SK-N-SH (cell line): ENCODE results near the gene ARPC5L. TPM values are rescaled to one million over a fixed set of nuclear protein-coding genes. Genes with fewer than 3 reads are reported as not detected.

Experiments used
- CTCF ChIA-PET: fragments of 300-600, 350-600 bp; formaldehyde crosslinking; extraction: SDS; loops from one replicate; lab custom pipeline; 2021; lab: Yijun Ruan, JAX
- POLR2A ChIA-PET: fragments of 350-600 bp; sonication (Branson Sonifier 250); formaldehyde crosslinking; extraction: SDS; loops from one replicate; lab custom pipeline; 2020; ENCODE audit warnings: antibody characterized with exemption, inconsistent platforms; lab: Yijun Ruan, JAX
- DNase-seq: peaks from one replicate; pipeline ENCODE4 v3.0.0; 2012
- H2AFZ ChIP-seq: fragments of 200-600 bp; sonication (generic); 2 replicates; pipeline ENCODE4 v1.8.1; 2016; ENCODE audit warnings: antibody characterized with exemption, mild to moderate bottlenecking, low read depth
- H3F3A ChIP-seq: fragments of 200-600 bp; sonication (generic); replicated peaks from 2 replicates; pipeline ENCODE3; 2016; ENCODE audit warnings: antibody characterized with exemption, mild to moderate bottlenecking; ENCODE audit not compliant: insufficient read depth
- H3K27ac ChIP-seq, 2 experiments: fragments of 200-500 bp in 1 of 2; fragments of 200-600 bp in 1 of 2; sonication (Bioruptor generic) in 1 of 2; sonication (generic), shearing (Covaris generic) in 1 of 2; 2 replicates each; pipeline versions ENCODE4 v1.5.1 to v1.6.1; 2014 to 2016; ENCODE audit warnings: low read depth in 2 of 2, inconsistent platforms in 1 of 2, low read length in 1 of 2, mild to moderate bottlenecking in 1 of 2, mixed read lengths in 1 of 2
- H3K27me3 ChIP-seq: fragments of 200-600 bp; sonication (generic), shearing (Covaris generic); 2 replicates; pipeline ENCODE4 v1.6.1; 2016; ENCODE audit warnings: mixed run types; ENCODE audit not compliant: insufficient read depth
- H3K36me3 ChIP-seq, 2 experiments: fragments of 200-500 bp in 1 of 2; fragments of 200-600 bp in 1 of 2; sonication (Bioruptor generic) in 1 of 2; sonication (generic) in 1 of 2; replicated peaks in 1 of 2; 2 replicates each; pipeline versions ENCODE3 to v1.5.1; 2014 to 2016; ENCODE audit warnings: low read length in 1 of 2, mild to moderate bottlenecking in 1 of 2; ENCODE audit not compliant: insufficient read depth in 2 of 2, control insufficient read depth in 1 of 2
- H3K4me1 ChIP-seq, 2 experiments: fragments of 200-500 bp in 1 of 2; fragments of 200-600 bp in 1 of 2; sonication (Bioruptor generic) in 1 of 2; sonication (generic), shearing (Covaris generic) in 1 of 2; 2 replicates each; pipeline versions ENCODE4 v1.5.1 to v1.6.1; 2014 to 2016; ENCODE audit warnings: low read depth in 1 of 2, low read length in 1 of 2, mixed run types in 1 of 2; ENCODE audit not compliant: insufficient read depth in 2 of 2, control insufficient read depth in 1 of 2
- H3K4me2 ChIP-seq: fragments of 200-600 bp; sonication (generic), shearing (Covaris generic); 2 replicates; pipeline ENCODE4 v1.6.1; 2017; ENCODE audit warnings: mixed run types
- H3K4me3 ChIP-seq, 2 experiments: fragments of 200-500 bp in 1 of 2; fragments of 200-600 bp in 1 of 2; sonication (Bioruptor generic) in 1 of 2; sonication (generic), shearing (Covaris generic) in 1 of 2; 2 replicates each; pipeline versions ENCODE4 v1.5.1 to v1.8.1; 2014 to 2016; ENCODE audit warnings: low read depth in 2 of 2, inconsistent platforms in 1 of 2, low read length in 1 of 2, mild to moderate bottlenecking in 1 of 2, mixed read lengths in 1 of 2, moderate library complexity in 1 of 2
- H3K79me2 ChIP-seq: fragments of 200-600 bp; sonication (generic); 2 replicates; pipeline ENCODE4 v1.8.1; 2017; ENCODE audit warnings: mild to moderate bottlenecking; ENCODE audit not compliant: insufficient read depth
- H3K9ac ChIP-seq: fragments of 200-600 bp; sonication (generic); 2 replicates; pipeline ENCODE4 v1.6.1; 2017; ENCODE audit warnings: mixed run types
- H3K9me2 ChIP-seq: fragments of 200-600 bp; sonication (generic); 2 replicates; pipeline ENCODE4 v1.6.1; 2017; ENCODE audit warnings: mixed run types
- H3K9me3 ChIP-seq: fragments of 200-600 bp; sonication (generic); 2 replicates; pipeline ENCODE4 v1.6.1; 2017; ENCODE audit warnings: mixed run types, mild to moderate bottlenecking, moderate library complexity
- H4K20me1 ChIP-seq: fragments of 200-600 bp; sonication (generic); 2 replicates; pipeline ENCODE4 v1.6.1; 2017; ENCODE audit warnings: mild to moderate bottlenecking, mixed run types; ENCODE audit not compliant: insufficient read depth
- CHD2 ChIP-seq: fragments of 150-350 bp; IDR thresholded peaks from 2 replicates; pipeline ENCODE4 v1.6.1; 2018; ENCODE audit warnings: low read length; ENCODE audit not compliant: partially characterized antibody
- EZH2phosphoT487 ChIP-seq: fragments of 200-600 bp; sonication (generic); IDR thresholded peaks from 2 replicates; pipeline ENCODE4 v1.6.1; 2017; ENCODE audit warnings: low read depth, mixed run types, mild to moderate bottlenecking, antibody characterized with exemption, moderate library complexity, borderline replicate concordance
- FOXM1 ChIP-seq: IDR thresholded peaks from 2 replicates; pipeline ENCODE4 v1.4.0; 2012; ENCODE audit warnings: low read depth, mild to moderate bottlenecking
- JUND ChIP-seq: IDR thresholded peaks from 2 replicates; pipeline ENCODE4 v1.4.0; 2012
- POLR2AphosphoS5 ChIP-seq: IDR thresholded peaks from 2 replicates; pipeline ENCODE4 v1.6.1; 2012; ENCODE audit warnings: low read depth, low read length
- RFX5 ChIP-seq: IDR thresholded peaks from 2 replicates; pipeline ENCODE4 v1.6.1; 2012; ENCODE audit warnings: mild to moderate bottlenecking, improper control_type of control experiment, low read length
- RXRA ChIP-seq: IDR thresholded peaks from 2 replicates; pipeline ENCODE4 v1.4.0; 2012; ENCODE audit warnings: low read depth, mild to moderate bottlenecking, borderline replicate concordance
- SMC3 ChIP-seq: IDR thresholded peaks from 2 replicates; pipeline ENCODE4 v1.6.1; 2012; ENCODE audit warnings: low read depth, low read length, improper control_type of control experiment
- TAF1 ChIP-seq: IDR thresholded peaks from 2 replicates; pipeline ENCODE4 v1.6.1; 2012; ENCODE audit warnings: low read depth, mild to moderate bottlenecking, low read length, moderate library complexity, borderline replicate concordance
- TCF12 ChIP-seq: IDR thresholded peaks from 2 replicates; pipeline ENCODE4 v1.4.0; 2012
- WGBS: methylation state at CpG from one replicate; pipeline ENCODE4 v1.1.6; 2017; ENCODE audit warnings: low lambda C conversion rate; 5-methylcytosine and 5-hydroxymethylcytosine counted together
- polyA plus RNA-seq, 3 experiments: library from polyadenylated mRNA; depleted of rRNA; stranded (reverse); fragments of >200 nt; gene quantifications; 2 replicates each; pipeline ENCODE4 v1.2.3, GENCODE V29; 2012
- TF ChIP-seq, protein P1 (sequence below): IDR thresholded peaks from 2 replicates; pipeline ENCODE4 v1.4.0; 2012; ENCODE audit warnings: low read depth, borderline replicate concordance
- TF ChIP-seq, protein P2 (sequence below): IDR thresholded peaks from 2 replicates; pipeline ENCODE4 v1.6.1; 2012; ENCODE audit warnings: mild to moderate bottlenecking, low read depth, low read length, moderate library complexity
- TF ChIP-seq, protein P3 (sequence below): IDR thresholded peaks from 2 replicates; pipeline ENCODE4 v1.4.0; 2012; ENCODE audit warnings: low read depth, borderline replicate concordance
- TF ChIP-seq, protein P4 (sequence below): fragments of 200-600 bp; sonication (generic); IDR thresholded peaks from 2 replicates; pipeline ENCODE4 v1.6.1; 2017; ENCODE audit warnings: antibody characterized with exemption, mild to moderate bottlenecking, moderate library complexity

ARPC5L gene
- polyA plus RNA-seq, 1 of the 3 experiments (the other 2 are of a cell fraction) = 73.1 TPM

DNA sequence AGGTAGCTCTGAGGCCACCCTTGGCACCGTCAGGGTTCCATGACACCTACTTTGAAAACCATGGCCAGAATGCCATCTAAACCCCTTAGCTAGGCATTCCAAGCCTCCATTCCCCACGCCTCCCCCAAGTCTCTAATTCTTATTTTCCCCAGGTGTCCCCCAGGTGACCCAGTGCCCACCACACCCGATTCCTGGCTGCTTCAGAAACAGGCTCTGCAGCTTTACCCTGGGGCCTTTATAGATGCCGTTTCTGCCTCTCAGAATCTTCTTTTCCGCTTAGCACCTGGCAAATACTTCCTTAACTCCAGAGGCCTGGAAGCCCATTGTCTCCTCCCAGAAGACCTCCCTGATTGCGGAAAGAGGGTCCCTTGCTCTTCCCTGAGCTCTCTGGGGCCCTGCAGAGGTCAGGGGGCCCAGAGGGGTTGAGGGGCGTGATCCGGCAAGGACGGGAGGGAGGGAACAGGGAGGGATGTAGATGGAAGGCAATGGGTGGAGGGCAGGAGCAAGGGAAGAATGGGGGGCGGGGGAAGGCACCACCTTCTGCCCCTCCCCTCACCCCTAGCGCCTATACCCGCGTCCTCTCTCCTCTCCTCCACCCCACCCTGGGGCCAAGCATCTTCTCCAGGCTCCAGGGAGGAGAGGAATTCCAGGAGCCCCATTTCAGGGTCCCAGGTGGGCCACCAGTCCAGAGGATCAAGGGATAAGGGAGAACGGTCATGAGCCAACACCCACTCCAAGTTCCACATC, 20.7 kb upstream of the ARPC5L start:
- Histone ChIP-seq H3K4me3 (no peak overlapping the region), H2AFZ (no peak overlapping the region), H3K9me3 (no peaks in the 10 kb centered on the region), H3K4me1 (no peaks in the 10 kb centered on the region), H3K27me3 (no peaks in the 10 kb centered on the region), H3K4me2 (no peak overlapping the region), H4K20me1 (no peaks in the 10 kb centered on the region), H3K36me3 (no peaks in the 10 kb centered on the region), H3F3A (no peaks in the 10 kb centered on the region), H3K9ac (no peak overlapping the region), H3K9me2 (no peaks in the 10 kb centered on the region), H3K27ac (no peak overlapping the region), H3K79me2 (no peaks in the 10 kb centered on the region)
- ChIA-PET CTCF (interaction anchor here (0.6 to 33.6 kb wide), 15 partner anchors 11 to 1151 kb away, joined by 3 to 1436 read pairs (median 4); partner anchors contain the start of genes NR6A1, OLFML2A and WDR38), POLR2A (no interaction called here)
- WGBS = 91% methylated on average over 14 of the region's 14 CpGs
- DNase-seq = no peak
- TF ChIP-seq CHD2 = no peak
- TF ChIP-seq, protein P1, sequence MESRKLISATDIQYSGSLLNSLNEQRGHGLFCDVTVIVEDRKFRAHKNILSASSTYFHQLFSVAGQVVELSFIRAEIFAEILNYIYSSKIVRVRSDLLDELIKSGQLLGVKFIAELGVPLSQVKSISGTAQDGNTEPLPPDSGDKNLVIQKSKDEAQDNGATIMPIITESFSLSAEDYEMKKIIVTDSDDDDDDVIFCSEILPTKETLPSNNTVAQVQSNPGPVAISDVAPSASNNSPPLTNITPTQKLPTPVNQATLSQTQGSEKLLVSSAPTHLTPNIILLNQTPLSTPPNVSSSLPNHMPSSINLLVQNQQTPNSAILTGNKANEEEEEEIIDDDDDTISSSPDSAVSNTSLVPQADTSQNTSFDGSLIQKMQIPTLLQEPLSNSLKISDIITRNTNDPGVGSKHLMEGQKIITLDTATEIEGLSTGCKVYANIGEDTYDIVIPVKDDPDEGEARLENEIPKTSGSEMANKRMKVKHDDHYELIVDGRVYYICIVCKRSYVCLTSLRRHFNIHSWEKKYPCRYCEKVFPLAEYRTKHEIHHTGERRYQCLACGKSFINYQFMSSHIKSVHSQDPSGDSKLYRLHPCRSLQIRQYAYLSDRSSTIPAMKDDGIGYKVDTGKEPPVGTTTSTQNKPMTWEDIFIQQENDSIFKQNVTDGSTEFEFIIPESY = no peak
- TF ChIP-seq RXRA = no peak

DNA sequence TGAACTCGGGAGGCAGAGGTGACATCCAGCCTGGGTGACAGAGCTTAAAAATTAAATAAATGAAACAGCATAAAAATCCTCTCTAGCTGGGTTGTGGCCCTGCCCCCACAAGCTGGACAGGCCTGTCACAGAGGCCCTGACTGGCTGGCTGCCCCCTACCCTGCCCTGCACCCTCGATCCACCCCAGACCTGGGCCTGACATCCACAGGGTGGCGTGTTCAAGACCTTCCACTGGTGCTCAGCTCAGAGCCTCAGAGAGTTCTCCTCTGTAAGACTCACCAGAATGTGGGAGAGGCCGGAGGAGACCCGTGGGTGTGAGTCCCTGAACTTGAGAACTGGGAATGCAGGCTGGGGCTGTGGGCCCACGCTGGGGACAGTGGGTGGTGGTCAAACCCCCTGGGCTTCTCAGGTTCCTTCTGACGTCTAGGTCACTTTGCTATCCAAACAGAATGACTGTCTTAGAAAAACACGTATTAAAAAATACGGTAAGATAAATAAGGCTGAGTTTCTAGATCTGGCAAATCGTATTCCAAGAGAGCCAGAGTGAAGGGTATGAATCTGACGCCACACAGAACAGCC, 18.4 kb upstream of the ARPC5L start:
- H3K27me3 ChIP-seq = no peaks in the 10 kb centered on the region
- H3K4me2 ChIP-seq = no peak overlapping the region
- no peak overlapping the region for H3K4me3 ChIP-seq
- 91% methylated on average over 9 of the region's 11 CpGs for WGBS
- no peak overlapping the region for H3K9ac ChIP-seq
- H3K36me3 ChIP-seq = no peaks in the 10 kb centered on the region
- no peak for DNase-seq
- no peaks in the 10 kb centered on the region for H3F3A ChIP-seq
- no peaks in the 10 kb centered on the region for H3K9me2 ChIP-seq
- no peaks in the 10 kb centered on the region for H3K79me2 ChIP-seq
- ChIA-PET CTCF (interaction anchor here (20.2 to 33.6 kb wide), 2 partner anchors 10 to 68 kb away, joined by 353 to 1436 read pairs; partner anchors contain the start of genes NR6A1, OLFML2A and WDR38), POLR2A (interaction anchor here (0.5 to 1.6 kb wide), 2 partner anchors 18 to 74 kb away, joined by 3 to 5 read pairs; partner anchors contain the start of genes ARPC5L and RPL35)
- no peaks in the 10 kb centered on the region for H3K4me1 ChIP-seq
- no peaks in the 10 kb centered on the region for H3K9me3 ChIP-seq
- H4K20me1 ChIP-seq = no peaks in the 10 kb centered on the region
- H3K27ac ChIP-seq = no peak overlapping the region
- no peak overlapping the region for H2AFZ ChIP-seq
- no peak for TF ChIP-seq RFX5
- TF ChIP-seq EZH2phosphoT487 = no peak
- TF ChIP-seq FOXM1 = no peak
- no peak for TF ChIP-seq POLR2AphosphoS5
- TF ChIP-seq, protein P2, sequence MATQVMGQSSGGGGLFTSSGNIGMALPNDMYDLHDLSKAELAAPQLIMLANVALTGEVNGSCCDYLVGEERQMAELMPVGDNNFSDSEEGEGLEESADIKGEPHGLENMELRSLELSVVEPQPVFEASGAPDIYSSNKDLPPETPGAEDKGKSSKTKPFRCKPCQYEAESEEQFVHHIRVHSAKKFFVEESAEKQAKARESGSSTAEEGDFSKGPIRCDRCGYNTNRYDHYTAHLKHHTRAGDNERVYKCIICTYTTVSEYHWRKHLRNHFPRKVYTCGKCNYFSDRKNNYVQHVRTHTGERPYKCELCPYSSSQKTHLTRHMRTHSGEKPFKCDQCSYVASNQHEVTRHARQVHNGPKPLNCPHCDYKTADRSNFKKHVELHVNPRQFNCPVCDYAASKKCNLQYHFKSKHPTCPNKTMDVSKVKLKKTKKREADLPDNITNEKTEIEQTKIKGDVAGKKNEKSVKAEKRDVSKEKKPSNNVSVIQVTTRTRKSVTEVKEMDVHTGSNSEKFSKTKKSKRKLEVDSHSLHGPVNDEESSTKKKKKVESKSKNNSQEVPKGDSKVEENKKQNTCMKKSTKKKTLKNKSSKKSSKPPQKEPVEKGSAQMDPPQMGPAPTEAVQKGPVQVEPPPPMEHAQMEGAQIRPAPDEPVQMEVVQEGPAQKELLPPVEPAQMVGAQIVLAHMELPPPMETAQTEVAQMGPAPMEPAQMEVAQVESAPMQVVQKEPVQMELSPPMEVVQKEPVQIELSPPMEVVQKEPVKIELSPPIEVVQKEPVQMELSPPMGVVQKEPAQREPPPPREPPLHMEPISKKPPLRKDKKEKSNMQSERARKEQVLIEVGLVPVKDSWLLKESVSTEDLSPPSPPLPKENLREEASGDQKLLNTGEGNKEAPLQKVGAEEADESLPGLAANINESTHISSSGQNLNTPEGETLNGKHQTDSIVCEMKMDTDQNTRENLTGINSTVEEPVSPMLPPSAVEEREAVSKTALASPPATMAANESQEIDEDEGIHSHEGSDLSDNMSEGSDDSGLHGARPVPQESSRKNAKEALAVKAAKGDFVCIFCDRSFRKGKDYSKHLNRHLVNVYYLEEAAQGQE = no peak
- no peak for TF ChIP-seq SMC3
- TF ChIP-seq, protein P1 = no peak
- TF ChIP-seq TAF1 = no peak
- TF ChIP-seq, protein P3, sequence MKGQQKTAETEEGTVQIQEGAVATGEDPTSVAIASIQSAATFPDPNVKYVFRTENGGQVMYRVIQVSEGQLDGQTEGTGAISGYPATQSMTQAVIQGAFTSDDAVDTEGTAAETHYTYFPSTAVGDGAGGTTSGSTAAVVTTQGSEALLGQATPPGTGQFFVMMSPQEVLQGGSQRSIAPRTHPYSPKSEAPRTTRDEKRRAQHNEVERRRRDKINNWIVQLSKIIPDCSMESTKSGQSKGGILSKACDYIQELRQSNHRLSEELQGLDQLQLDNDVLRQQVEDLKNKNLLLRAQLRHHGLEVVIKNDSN = no peak
- TF ChIP-seq TCF12 = no peak
- TF ChIP-seq JUND = no peak
- TF ChIP-seq, protein P4, sequence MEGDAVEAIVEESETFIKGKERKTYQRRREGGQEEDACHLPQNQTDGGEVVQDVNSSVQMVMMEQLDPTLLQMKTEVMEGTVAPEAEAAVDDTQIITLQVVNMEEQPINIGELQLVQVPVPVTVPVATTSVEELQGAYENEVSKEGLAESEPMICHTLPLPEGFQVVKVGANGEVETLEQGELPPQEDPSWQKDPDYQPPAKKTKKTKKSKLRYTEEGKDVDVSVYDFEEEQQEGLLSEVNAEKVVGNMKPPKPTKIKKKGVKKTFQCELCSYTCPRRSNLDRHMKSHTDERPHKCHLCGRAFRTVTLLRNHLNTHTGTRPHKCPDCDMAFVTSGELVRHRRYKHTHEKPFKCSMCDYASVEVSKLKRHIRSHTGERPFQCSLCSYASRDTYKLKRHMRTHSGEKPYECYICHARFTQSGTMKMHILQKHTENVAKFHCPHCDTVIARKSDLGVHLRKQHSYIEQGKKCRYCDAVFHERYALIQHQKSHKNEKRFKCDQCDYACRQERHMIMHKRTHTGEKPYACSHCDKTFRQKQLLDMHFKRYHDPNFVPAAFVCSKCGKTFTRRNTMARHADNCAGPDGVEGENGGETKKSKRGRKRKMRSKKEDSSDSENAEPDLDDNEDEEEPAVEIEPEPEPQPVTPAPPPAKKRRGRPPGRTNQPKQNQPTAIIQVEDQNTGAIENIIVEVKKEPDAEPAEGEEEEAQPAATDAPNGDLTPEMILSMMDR = no peak
